ENCODE data around the gene MKI67. TPM values are rescaled to one million over a fixed set of nuclear protein-coding genes. Genes with fewer than 3 reads are reported as not detected.

The MKI67 gene
- total RNA-seq, 2 donors from 2014 or later, result 0.41 to 2.7 TPM

- DNase-seq (ENCODE audit: low spot score) (no peak), ATAC-seq (ENCODE audit: insufficient number of reproducible peaks, low FRiP score, low read depth) (no peak)
- Histone ChIP-seq H3K4me1 (ENCODE audit: control insufficient read depth in 1 of 2, low read depth in 2 of 2) (no peaks in the 10 kb centered on the region), H3K4me3 (no peak overlapping the region), H3K27ac (no peak overlapping the region), H3K9me3 (no peaks in the 10 kb centered on the region), H3K27me3 (replicated peaks; ENCODE audit: insufficient read depth) (no peaks in the 10 kb centered on the region), H3K36me3 (no peaks in the 10 kb centered on the region)
- TF ChIP-seq CTCF (IDR thresholded peaks at IDR 0.05), result no peak
Measured at GRCh38 chr10:128114901-128115300, 11.3 kb downstream of the MKI67 start.

DNA sequence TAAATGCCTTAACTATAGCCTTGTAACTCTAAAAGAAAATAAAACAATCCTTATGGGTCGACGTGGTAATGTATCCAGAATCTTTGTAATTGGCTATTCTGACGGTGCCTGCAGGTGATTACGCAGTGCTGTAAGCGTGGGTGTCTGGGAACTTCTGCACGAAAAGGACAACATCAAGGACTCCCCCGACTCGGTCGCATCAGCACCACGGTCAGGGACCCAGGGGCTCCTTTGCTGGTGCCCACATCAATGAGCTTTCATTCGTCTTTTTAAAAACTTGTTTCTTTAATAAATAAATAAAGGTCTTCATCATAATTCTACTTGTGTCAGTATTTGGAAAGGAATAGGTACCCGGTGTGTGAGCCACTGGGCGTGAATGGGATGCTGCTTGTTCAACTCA is 13.2 kb downstream of the MKI67 start:
- TF ChIP-seq CTCF (IDR thresholded peaks at IDR 0.05), result no peak
- no peak for ATAC-seq (ENCODE audit: insufficient number of reproducible peaks, low FRiP score, low read depth)

GRCh38 chr10:128111696-128112095 is 14.5 kb downstream of the MKI67 start:
- TF ChIP-seq CTCF (IDR thresholded peaks at IDR 0.05), result no peak
- Histone ChIP-seq H3K4me3 (no peak overlapping the region), H3K36me3 (no peaks in the 10 kb centered on the region), H3K4me1 (ENCODE audit: control insufficient read depth in 1 of 2, low read depth in 2 of 2) (no peaks in the 10 kb centered on the region), H3K27ac (no peak overlapping the region), H3K27me3 (replicated peaks; ENCODE audit: insufficient read depth) (no peaks in the 10 kb centered on the region), H3K9me3 (no peaks in the 10 kb centered on the region)
- DNase-seq (ENCODE audit: low spot score), result no peak
- ATAC-seq (ENCODE audit: insufficient number of reproducible peaks, low FRiP score, low read depth), result no peak

More for the DNA sequence above, 13.2 kb downstream of the MKI67 start:
- no peak for DNase-seq (ENCODE audit: low spot score)
- no peaks in the 10 kb centered on the region for H3K9me3 ChIP-seq
- H3K4me3 ChIP-seq, result no peak overlapping the region
- H3K36me3 ChIP-seq, result no peaks in the 10 kb centered on the region
- no peaks in the 10 kb centered on the region for H3K4me1 ChIP-seq (ENCODE audit: control insufficient read depth in 1 of 2, low read depth in 2 of 2)
- H3K27me3 ChIP-seq (replicated peaks; ENCODE audit: insufficient read depth), result no peaks in the 10 kb centered on the region
- H3K27ac ChIP-seq, result no peak overlapping the region

DNA sequence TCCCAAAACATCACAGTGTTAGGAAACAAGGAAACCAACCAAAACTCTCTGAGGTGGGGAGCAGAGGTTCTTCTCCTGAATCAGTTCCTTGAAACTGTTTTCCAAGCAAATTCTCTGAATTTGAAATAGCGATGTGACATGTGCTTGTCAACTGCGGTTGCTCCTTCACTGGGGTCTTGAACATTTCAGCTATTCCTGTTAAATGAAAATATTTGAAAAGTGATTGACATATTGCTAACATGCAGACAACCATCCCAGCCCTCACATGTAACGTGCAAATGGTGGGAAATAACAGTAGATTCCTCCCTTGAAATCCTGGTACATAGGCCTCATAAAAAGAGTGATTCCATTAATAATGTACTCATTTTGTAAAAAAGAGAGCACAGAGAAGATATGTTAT is 15.9 kb downstream of the MKI67 start:
- H3K4me3 ChIP-seq, result no peak overlapping the region
- TF ChIP-seq CTCF (IDR thresholded peaks at IDR 0.05), result no peak
- H3K36me3 ChIP-seq, result no peaks in the 10 kb centered on the region
- H3K27ac ChIP-seq, result no peak overlapping the region
- H3K27me3 ChIP-seq (replicated peaks; ENCODE audit: insufficient read depth), result no peaks in the 10 kb centered on the region
- H3K9me3 ChIP-seq, result no peaks in the 10 kb centered on the region
- H3K4me1 ChIP-seq (ENCODE audit: control insufficient read depth in 1 of 2, low read depth in 2 of 2), result no peaks in the 10 kb centered on the region
- ATAC-seq (ENCODE audit: insufficient number of reproducible peaks, low FRiP score, low read depth) (no peak), DNase-seq (ENCODE audit: low spot score) (no peak)

- ATAC-seq (ENCODE audit: insufficient number of reproducible peaks, low FRiP score, low read depth), result no peak
- DNase-seq (ENCODE audit: low spot score), result no peak
- H3K9me3 ChIP-seq, result no peaks in the 10 kb centered on the region
- no peak for TF ChIP-seq CTCF (IDR thresholded peaks at IDR 0.05)
- no peaks in the 10 kb centered on the region for H3K4me1 ChIP-seq (ENCODE audit: control insufficient read depth in 1 of 2, low read depth in 2 of 2)
- H3K4me3 ChIP-seq, result no peak overlapping the region
- no peaks in the 10 kb centered on the region for H3K36me3 ChIP-seq
- no peaks in the 10 kb centered on the region for H3K27me3 ChIP-seq (replicated peaks; ENCODE audit: insufficient read depth)
- H3K27ac ChIP-seq, result no peak overlapping the region
Measured at GRCh38 chr10:128109707-128110106, 16.5 kb downstream of the MKI67 start.
